ENCODE measurements around the gene NDC1. TPM values are rescaled to one million over a fixed set of nuclear protein-coding genes. Genes with fewer than 3 reads are reported as not detected.

Gene NDC1
- total RNA-seq, 4 donors from 2014 or later: 6.8 to 13.3 (median 11.1) TPM

GRCh38 chr1:53738205-53739108 is 99.6 kb downstream of the NDC1 start:
- 1 to 2% methylated on average over 25 to 48 of the region's 101 CpGs for WGBS, 2 donors
- peak overlapping the region; percentile 31 for H3K4me3 ChIP-seq (ENCODE audit: low read depth, poor library complexity, severe bottlenecking)
- TF ChIP-seq POLR2A (IDR thresholded peaks at IDR 0.05): no peak
- TF ChIP-seq CTCF (IDR thresholded peaks at IDR 0.05): no peak
- intact Hi-C loops (cut with DNase I; ENCODE audit: low total_unique reads): no loop called here
- no peak for DNase-seq (ENCODE audit: low spot score in 2 of 2)

DNA sequence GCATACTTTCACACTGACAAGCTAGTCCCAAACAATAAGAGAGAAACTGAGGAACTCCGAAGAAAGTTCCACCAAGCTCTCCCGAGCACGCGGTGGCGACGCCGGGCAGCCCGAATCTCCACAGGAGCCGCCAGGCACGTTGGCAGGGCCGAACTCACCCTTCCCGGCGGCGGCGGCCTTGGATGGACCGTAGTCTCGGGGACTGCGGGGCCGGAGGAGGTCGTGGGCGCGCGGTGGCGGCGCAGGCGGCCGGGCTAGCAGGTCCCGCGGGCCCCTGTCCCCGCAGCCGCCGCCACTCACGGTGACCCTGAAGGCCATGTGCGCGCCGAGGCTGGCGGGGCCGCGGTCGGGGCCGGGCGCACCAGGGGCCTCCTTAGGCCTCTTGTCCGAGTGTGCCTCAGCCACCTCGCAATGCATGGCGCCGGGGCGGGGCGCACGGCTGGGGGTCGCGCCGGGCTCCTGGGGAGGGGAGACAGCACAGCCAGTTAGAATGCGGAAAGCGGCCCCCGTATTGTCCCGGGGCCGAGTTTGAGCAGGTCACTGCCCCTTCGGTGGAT is 100.4 kb downstream of the NDC1 start:
- TF ChIP-seq POLR2A (IDR thresholded peaks at IDR 0.05) (no peak), CTCF (IDR thresholded peaks at IDR 0.05) (no peak)

GRCh38 chr1:53736290-53736689 is 101.8 kb downstream of the NDC1 start:
- peak in 1 of 2 donors; percentile 43 for DNase-seq (ENCODE audit: low spot score in 2 of 2)
- no peak overlapping the region for H3K4me3 ChIP-seq (ENCODE audit: low read depth, poor library complexity, severe bottlenecking)
- WGBS, 2 donors: 87 to 92% methylated on average over 11 of the region's 11 CpGs
- TF ChIP-seq CTCF (IDR thresholded peaks at IDR 0.05) (no peak), POLR2A (IDR thresholded peaks at IDR 0.05) (no peak)
- intact Hi-C loops (cut with DNase I; ENCODE audit: low total_unique reads): no loop called here

More for the DNA sequence above, 100.4 kb downstream of the NDC1 start:
- 10 to 36% methylated on average over 11 to 38 of the region's 58 CpGs for WGBS, 2 donors
- H3K4me3 ChIP-seq (ENCODE audit: low read depth, poor library complexity, severe bottlenecking): no peak overlapping the region
- DNase-seq (ENCODE audit: low spot score in 2 of 2): no peak
- intact Hi-C loops (cut with DNase I; ENCODE audit: low total_unique reads): no loop called here

DNA sequence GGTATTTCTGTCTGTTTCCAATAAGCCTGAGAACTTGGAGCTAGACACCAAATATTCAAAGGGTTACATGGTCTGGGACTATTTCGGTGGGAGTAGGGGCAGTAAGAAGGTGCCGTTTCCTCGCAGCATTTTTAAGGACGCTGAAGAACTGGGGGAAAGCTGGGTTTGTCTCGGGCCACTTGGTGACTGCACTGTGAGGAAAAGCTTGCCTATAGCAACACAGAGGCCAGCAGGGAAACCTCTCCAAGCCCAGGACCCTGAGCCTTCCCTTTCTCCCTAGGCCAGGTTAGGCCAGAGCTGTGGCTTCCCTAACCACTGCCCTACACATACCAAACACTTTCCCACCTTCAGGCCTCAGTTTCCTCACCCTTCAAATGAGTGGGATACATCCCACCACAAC is 102.4 kb downstream of the NDC1 start:
- intact Hi-C loops (cut with DNase I; ENCODE audit: low total_unique reads): no loop called here
- DNase-seq (ENCODE audit: low spot score in 2 of 2): peak in 1 of 2 donors; percentile 52
- no peak for TF ChIP-seq CTCF (IDR thresholded peaks at IDR 0.05)
- TF ChIP-seq POLR2A (IDR thresholded peaks at IDR 0.05): no peak
- no peak overlapping the region for H3K4me3 ChIP-seq (ENCODE audit: low read depth, poor library complexity, severe bottlenecking)
- 93 to 95% methylated on average over 5 of the region's 5 CpGs for WGBS, 2 donors

DNA sequence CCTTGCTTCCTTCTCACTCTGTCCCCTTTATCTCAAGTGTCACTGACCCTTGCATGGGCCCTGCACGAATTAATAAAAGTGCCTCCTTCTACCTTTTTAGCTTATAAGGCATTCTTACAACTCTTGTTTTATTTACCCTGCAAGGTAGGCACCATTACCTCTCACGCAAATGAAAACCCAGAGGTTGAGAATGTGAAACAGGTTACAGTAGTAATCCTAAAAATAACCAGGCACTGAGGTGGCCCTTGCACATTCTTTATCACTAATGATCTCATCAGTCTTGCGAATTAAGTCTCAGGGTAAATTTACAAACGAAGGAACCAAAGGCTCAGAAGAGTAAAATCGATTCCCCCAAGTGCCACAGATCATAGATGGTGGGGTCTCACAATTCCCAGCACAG is 102.8 kb downstream of the NDC1 start:
- 82 to 86% methylated on average over 5 of the region's 5 CpGs for WGBS, 2 donors
- H3K4me3 ChIP-seq (ENCODE audit: low read depth, poor library complexity, severe bottlenecking): no peak overlapping the region
- DNase-seq (ENCODE audit: low spot score in 2 of 2): peak in 1 of 2 donors; percentile 9
- TF ChIP-seq POLR2A (IDR thresholded peaks at IDR 0.05) (no peak), CTCF (IDR thresholded peaks at IDR 0.05) (no peak)
- intact Hi-C loops (cut with DNase I; ENCODE audit: low total_unique reads): no loop called here
